Spleen (tissue), 7 donors: ENCODE data around the gene ZBTB8OS.

ENCODE experiments used
- POLR2AphosphoS5 ChIP-seq, 3 donors: sonication (generic); formaldehyde crosslinking; IDR thresholded peaks; one replicate each; pipeline ENCODE4 v1.5.1; 2017; ENCODE audit warnings: antibody characterized with exemption in 3 of 3
- TF ChIP-seq, protein P1 (sequence below), 11 experiments: fragments of 200-600 bp in 7 of 11; fragments of 450-650 bp in 4 of 11; sonication (generic) in 4 of 11; IDR thresholded peaks in 8 of 11; conservative IDR thresholded peaks in 3 of 11; 1 replicate in 7 of 11; 2 replicates in 4 of 11; pipeline versions ENCODE4 v1.4.0 to v1.8.0; 2016 to 2021; ENCODE audit warnings: antibody characterized with exemption in 11 of 11, inconsistent platforms in 4 of 11, mild to moderate bottlenecking in 1 of 11
- donor health status: DM: no; HTN: no; CAD: no; lungs with moderate emphysema.
- donor health status: DM: no; HTN: no; CAD: no.
- donor health status: DM: no; HTN: no; CAD: no.

DNA sequence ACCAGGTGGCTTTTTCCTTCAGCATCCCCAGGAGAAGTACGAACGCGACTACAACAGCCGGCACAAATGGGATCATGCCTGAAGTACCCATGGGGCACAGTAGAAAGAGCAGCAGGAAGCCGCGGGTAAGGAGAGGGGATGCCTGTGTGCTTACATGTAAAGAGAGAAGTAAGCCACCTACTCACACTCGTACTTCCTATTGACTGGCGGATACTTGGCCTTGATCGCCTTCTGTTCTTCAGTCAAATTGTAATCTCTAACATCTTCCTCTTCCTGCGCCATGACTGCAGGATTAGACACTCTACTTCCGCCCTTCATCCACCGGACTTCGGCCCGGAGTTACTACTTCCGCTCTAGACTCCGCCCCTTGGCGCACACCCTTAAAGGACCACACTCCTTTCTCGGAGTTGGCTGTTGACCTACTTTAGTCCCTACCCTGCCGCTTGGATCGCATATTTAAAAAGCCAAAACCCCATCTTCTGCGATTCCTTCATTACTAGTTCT, at the start of gene ZBTB8OS:
- TF ChIP-seq, protein P1, sequence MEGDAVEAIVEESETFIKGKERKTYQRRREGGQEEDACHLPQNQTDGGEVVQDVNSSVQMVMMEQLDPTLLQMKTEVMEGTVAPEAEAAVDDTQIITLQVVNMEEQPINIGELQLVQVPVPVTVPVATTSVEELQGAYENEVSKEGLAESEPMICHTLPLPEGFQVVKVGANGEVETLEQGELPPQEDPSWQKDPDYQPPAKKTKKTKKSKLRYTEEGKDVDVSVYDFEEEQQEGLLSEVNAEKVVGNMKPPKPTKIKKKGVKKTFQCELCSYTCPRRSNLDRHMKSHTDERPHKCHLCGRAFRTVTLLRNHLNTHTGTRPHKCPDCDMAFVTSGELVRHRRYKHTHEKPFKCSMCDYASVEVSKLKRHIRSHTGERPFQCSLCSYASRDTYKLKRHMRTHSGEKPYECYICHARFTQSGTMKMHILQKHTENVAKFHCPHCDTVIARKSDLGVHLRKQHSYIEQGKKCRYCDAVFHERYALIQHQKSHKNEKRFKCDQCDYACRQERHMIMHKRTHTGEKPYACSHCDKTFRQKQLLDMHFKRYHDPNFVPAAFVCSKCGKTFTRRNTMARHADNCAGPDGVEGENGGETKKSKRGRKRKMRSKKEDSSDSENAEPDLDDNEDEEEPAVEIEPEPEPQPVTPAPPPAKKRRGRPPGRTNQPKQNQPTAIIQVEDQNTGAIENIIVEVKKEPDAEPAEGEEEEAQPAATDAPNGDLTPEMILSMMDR (IDR thresholded peaks at IDR 0.05 in 8 of 11, conservative IDR thresholded peaks at IDR 0.05 in 3 of 11): peak in 1 of 11 experiments; percentile 14
- peak in 2 of 3 donors; percentile 43 to 92 for TF ChIP-seq POLR2AphosphoS5 (IDR thresholded peaks at IDR 0.05)
